Cardiac fibroblast (primary cell): Measurements from ENCODE around the gene HPSE2.
A peak's percentile ranks its signal among the peaks of the same experiment; 100 is the strongest.

Experiments used
- DNase-seq, 2 donors: peaks; one replicate each; pipeline versions ENCODE4 v3.0.0 to v3.0.0-alpha.2; 2010; ENCODE audit warnings: low read depth in 2 of 2
- H3K4me3 ChIP-seq, 2 donors: replicated peaks in 1 of 2; 1 replicate in 1 of 2; 2 replicates in 1 of 2; pipeline ENCODE4 v1.5.1; 2011; ENCODE audit warnings: low read depth in 2 of 2, low read length in 2 of 2, mild to moderate bottlenecking in 2 of 2, moderate library complexity in 1 of 2
- TF ChIP-seq, protein P1 (sequence below): IDR thresholded peaks from one replicate; pipeline ENCODE4 v1.5.1; 2011; ENCODE audit warnings: low read depth, mild to moderate bottlenecking, low read length, inconsistent platforms

Gene HPSE2

GRCh38 chr10:98414932-98415730, 820.5 kb downstream of the HPSE2 start, which contains the start of gene PYROXD2:
TSS of gene PYROXD2 (minus strand) at chr10:98415182. CDS start at chr10:98415135, 47 bp downstream.
- DNase-seq = peak; percentile 91 to 96
- H3K4me3 ChIP-seq = peak within 1 kb of the TSS; percentile 61 to 74
- TF ChIP-seq, protein P1, sequence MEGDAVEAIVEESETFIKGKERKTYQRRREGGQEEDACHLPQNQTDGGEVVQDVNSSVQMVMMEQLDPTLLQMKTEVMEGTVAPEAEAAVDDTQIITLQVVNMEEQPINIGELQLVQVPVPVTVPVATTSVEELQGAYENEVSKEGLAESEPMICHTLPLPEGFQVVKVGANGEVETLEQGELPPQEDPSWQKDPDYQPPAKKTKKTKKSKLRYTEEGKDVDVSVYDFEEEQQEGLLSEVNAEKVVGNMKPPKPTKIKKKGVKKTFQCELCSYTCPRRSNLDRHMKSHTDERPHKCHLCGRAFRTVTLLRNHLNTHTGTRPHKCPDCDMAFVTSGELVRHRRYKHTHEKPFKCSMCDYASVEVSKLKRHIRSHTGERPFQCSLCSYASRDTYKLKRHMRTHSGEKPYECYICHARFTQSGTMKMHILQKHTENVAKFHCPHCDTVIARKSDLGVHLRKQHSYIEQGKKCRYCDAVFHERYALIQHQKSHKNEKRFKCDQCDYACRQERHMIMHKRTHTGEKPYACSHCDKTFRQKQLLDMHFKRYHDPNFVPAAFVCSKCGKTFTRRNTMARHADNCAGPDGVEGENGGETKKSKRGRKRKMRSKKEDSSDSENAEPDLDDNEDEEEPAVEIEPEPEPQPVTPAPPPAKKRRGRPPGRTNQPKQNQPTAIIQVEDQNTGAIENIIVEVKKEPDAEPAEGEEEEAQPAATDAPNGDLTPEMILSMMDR = no peak

DNA sequence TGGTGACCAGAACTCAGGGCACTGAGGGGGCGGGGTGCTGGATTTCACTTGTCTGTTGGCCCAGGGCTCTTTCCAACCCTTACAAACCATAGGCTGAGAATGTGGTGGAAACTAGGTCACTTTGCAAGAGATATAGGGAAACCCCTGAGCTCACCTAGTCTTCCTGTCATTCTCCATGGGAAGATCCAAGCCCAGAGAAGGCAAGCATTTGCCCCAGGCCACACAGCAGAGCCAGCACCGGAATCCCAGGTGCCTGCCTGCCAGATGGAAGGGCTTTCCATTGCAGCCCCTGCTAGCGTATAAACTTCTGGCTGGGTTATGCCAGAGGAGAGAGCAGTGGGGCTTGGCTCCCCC, 821.1 kb downstream of the HPSE2 start:
- H3K4me3 ChIP-seq = peak overlapping the region; percentile 61 to 74
- TF ChIP-seq, protein P1 = no peak
- DNase-seq = peak in 1 of 2 donors; percentile 5

- no peak overlapping the region for H3K4me3 ChIP-seq
- TF ChIP-seq, protein P1 = no peak
- DNase-seq = peak; percentile 15 to 22
These were observed 823.9 kb downstream of the HPSE2 start for GRCh38 chr10:98411768-98412167.

DNA sequence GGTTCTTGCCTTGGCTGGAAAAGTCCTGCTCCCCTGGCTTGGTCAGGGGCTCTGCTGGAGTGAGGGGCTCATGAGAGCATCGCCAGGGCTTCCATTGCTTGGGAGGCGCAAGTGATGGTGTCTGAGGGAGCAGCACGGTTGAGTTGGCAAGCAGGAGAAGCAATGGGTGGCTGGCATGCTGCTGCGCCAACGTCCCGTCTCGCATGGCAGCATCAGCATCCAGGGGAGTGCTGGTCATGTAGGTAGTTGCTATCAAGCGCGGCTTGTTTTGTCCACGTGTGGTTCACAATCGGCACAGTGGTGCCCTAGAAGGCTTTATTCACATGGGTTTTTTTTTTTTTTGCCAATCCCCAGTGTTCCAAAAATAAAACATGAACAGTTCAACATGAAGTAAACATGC, 824.5 kb downstream of the HPSE2 start:
- H3K4me3 ChIP-seq = no peak overlapping the region
- TF ChIP-seq, protein P1 = no peak
- DNase-seq = no peak

DNA sequence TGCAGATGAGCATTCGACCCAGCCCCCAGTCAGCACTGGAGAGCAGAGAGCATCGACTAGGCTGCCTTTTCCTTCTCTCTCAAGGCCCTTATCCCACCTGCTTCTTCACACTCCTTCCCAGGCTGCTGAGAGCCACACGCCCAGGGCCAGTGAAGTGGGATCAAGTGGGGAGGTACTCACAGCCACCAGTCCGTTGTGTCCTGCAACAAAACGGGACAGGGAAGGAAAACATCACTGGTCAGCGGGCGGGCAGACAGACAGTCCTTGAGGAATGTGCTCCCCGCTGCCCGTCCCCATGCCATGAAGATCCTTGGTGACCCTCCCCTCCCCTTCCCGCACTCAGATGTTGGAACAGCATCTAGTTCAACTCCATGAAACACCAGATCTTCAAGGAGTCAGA, 824.9 kb downstream of the HPSE2 start:
- TF ChIP-seq, protein P1 = no peak
- DNase-seq = no peak
- H3K4me3 ChIP-seq = no peak overlapping the region

- no peak overlapping the region for H3K4me3 ChIP-seq
- no peak for DNase-seq
- TF ChIP-seq, protein P1 = no peak
These were observed 825.4 kb downstream of the HPSE2 start for GRCh38 chr10:98410135-98410743.
